Panc1 (cell line): ENCODE measurements around the gene TTC28. TPM values are rescaled to one million over a fixed set of nuclear protein-coding genes. Genes with fewer than 3 reads are reported as not detected.
"Not testable (repeated sequence)": the region's sequence is repeated elsewhere in the genome, so short reads cannot be mapped to it uniquely, and the experiment has no call there.

Source experiments
- ATAC-seq: fragments of 200-7000 bp; cut with Tn5 transposase; 2 replicates; pipeline ENCODE4 v1.9.1; 2020; ENCODE audit warnings: mild to moderate bottlenecking, moderate library complexity
- BruUV-seq: library from RNA; stranded (reverse); fragments of 400-500 nt; replicated peaks from 2 replicates; lab custom pipeline; 2021; lab: Mats Ljungman, UMichigan
- CTCF ChIA-PET: fragments of 300-600 bp; sonication (Branson Sonifier 250); formaldehyde crosslinking; loops from one replicate; lab custom pipeline; 2022; ENCODE audit warnings: antibody characterized with exemption; lab: Charles Lee
- POLR2A ChIA-PET: fragments of 300-600 bp; sonication (Branson Sonifier 250); formaldehyde crosslinking; loops from one replicate; lab custom pipeline; 2022; ENCODE audit warnings: antibody characterized with exemption; lab: Charles Lee
- DNase-seq: peaks from one replicate; pipeline ENCODE4 v3.0.0-alpha.2; 2010; ENCODE audit warnings: low read depth, low spot score
- H3K27ac ChIP-seq: 2 replicates; pipeline ENCODE4 v1.5.1; 2011; ENCODE audit warnings: mild to moderate bottlenecking, low read length, inconsistent platforms
- H3K27me3 ChIP-seq: fragments of 200-500 bp; sonication (Bioruptor generic); 2 replicates; pipeline ENCODE4 v1.6.0; 2014; ENCODE audit warnings: low read length, inconsistent platforms; ENCODE audit not compliant: control insufficient read depth, insufficient read depth
- H3K36me3 ChIP-seq: fragments of 200-500 bp; sonication (Bioruptor generic); 2 replicates; pipeline ENCODE4 v1.5.1; 2014; ENCODE audit warnings: inconsistent platforms, mild to moderate bottlenecking, low read length, moderate library complexity; ENCODE audit not compliant: control insufficient read depth, insufficient read depth
- H3K4me1 ChIP-seq: 2 replicates; pipeline ENCODE4 v1.5.1; 2011; ENCODE audit warnings: inconsistent platforms, mild to moderate bottlenecking, low read length, moderate library complexity; ENCODE audit not compliant: control insufficient read depth, insufficient read depth
- H3K4me3 ChIP-seq, 2 experiments: 2 replicates each; pipeline ENCODE4 v1.5.1; 2011 to 2012; ENCODE audit warnings: low read depth in 2 of 2, low read length in 2 of 2, mild to moderate bottlenecking in 2 of 2, inconsistent platforms in 1 of 2, moderate library complexity in 1 of 2
- H3K9me3 ChIP-seq: fragments of 200-500 bp; sonication (Bioruptor generic); 2 replicates; pipeline ENCODE4 v1.5.1; 2014; ENCODE audit warnings: low read depth, mild to moderate bottlenecking, inconsistent platforms, low read length, moderate library complexity; ENCODE audit not compliant: control insufficient read depth, insufficient read depth
- in situ Hi-C: cut with HindIII; loops from 2 replicates; pipeline ENCODE4 v1.10.0; 2016; ENCODE audit warnings: low sequenced_read_pairs, low pct_unique_long_range_greater_than_20kb
- intact Hi-C: fragments of 100-400 bp; cut with micrococcal nuclease; formaldehyde crosslinking; loops from one replicate; pipeline ENCODE4 v1.10.0; 2022; ENCODE audit not compliant: unreplicated experiment
- total RNA-seq: library from RNA; stranded (reverse); gene quantifications from one replicate; pipeline ENCODE4 v1.2.1, GENCODE V29; 2021; ENCODE audit not compliant: unreplicated experiment

Gene TTC28
- total RNA-seq, 1 experiment from 2014 or later: 24.8 TPM

- H3K36me3 ChIP-seq, CTCF ChIA-PET, H3K27me3 ChIP-seq, DNase-seq, intact Hi-C loops, POLR2A ChIA-PET, H3K4me1 ChIP-seq, H3K27ac ChIP-seq, H3K4me3 ChIP-seq, in situ Hi-C loops, H3K9me3 ChIP-seq, BruUV-seq, ATAC-seq: not testable (repeated sequence)
These were observed 10.2 kb upstream of the TTC28 start for GRCh38 chr22:28689796-28690195.

GRCh38 chr22:28682966-28683365, 3.3 kb upstream of the TTC28 start:
- H3K27me3 ChIP-seq, H3K4me1 ChIP-seq, CTCF ChIA-PET, H3K27ac ChIP-seq, H3K4me3 ChIP-seq, in situ Hi-C loops, DNase-seq, H3K9me3 ChIP-seq, H3K36me3 ChIP-seq, ATAC-seq, BruUV-seq, intact Hi-C loops, POLR2A ChIA-PET: not testable (repeated sequence)

- H3K36me3 ChIP-seq, H3K27ac ChIP-seq, BruUV-seq, H3K4me3 ChIP-seq, H3K27me3 ChIP-seq, in situ Hi-C loops, ATAC-seq, intact Hi-C loops, H3K4me1 ChIP-seq, H3K9me3 ChIP-seq: not testable (repeated sequence)
- POLR2A ChIA-PET: interaction anchor here (0.6 kb wide), 1 partner anchor 27 kb away, joined by 3 read pairs; no protein-coding TSS in a partner anchor
- peak; percentile 61 for DNase-seq
- CTCF ChIA-PET: interaction anchor here (0.7 kb wide), 1 partner anchor 106 kb away, joined by 3 read pairs; no protein-coding TSS in a partner anchor
These were observed 1.3 kb upstream of the TTC28 start for GRCh38 chr22:28680813-28681490.

- H3K9me3 ChIP-seq, CTCF ChIA-PET, H3K36me3 ChIP-seq, H3K4me1 ChIP-seq, H3K27me3 ChIP-seq, in situ Hi-C loops, POLR2A ChIA-PET, intact Hi-C loops, DNase-seq: not testable (repeated sequence)
- BruUV-seq: TSS peak; percentile 59
- ATAC-seq: peak; percentile 65; the same call in 1 of the 2 replicates
- Histone ChIP-seq H3K4me3 (peak overlapping the region; percentile 70 to 81), H3K27ac (peak overlapping the region; percentile 65; the same call in 1 of the 2 replicates)
These were observed 646 bp downstream of the TTC28 start for GRCh38 chr22:28678778-28679610.

GRCh38 chr22:28678170-28678569, 1.5 kb downstream of the TTC28 start:
- POLR2A ChIA-PET, CTCF ChIA-PET, H3K9me3 ChIP-seq, ATAC-seq, H3K4me1 ChIP-seq, in situ Hi-C loops, DNase-seq, BruUV-seq, H3K27me3 ChIP-seq, intact Hi-C loops, H3K36me3 ChIP-seq, H3K27ac ChIP-seq: not testable (repeated sequence)
- H3K4me3 ChIP-seq: peak overlapping the region; percentile 70 to 81; a peak in 2 of 4 replicates
